ENCODE data around the gene FBXL3.

The FBXL3 gene

GRCh38 chr13:77026861-77027621 is at the start of gene FBXL3:
Gene FBXL3, minus strand, starts transcription at chr13:77027159. Its CDS starts 5,299 bp downstream, at chr13:77021860.
- no peak for TF ChIP-seq CTCF (IDR thresholded peaks at IDR 0.05)

- TF ChIP-seq CTCF (IDR thresholded peaks at IDR 0.05), result no peak
These were observed 40.6 kb upstream of the FBXL3 start for GRCh38 chr13:77067519-77067918.

- TF ChIP-seq CTCF (IDR thresholded peaks at IDR 0.05), result no peak
These were observed 38.6 kb upstream of the FBXL3 start for GRCh38 chr13:77065461-77066147.

- TF ChIP-seq CTCF (IDR thresholded peaks at IDR 0.05), result no peak
These were observed 35.1 kb upstream of the FBXL3 start for GRCh38 chr13:77062097-77062496.

GRCh38 chr13:77061362-77061761 is 34.4 kb upstream of the FBXL3 start:
- TF ChIP-seq CTCF (IDR thresholded peaks at IDR 0.05), result no peak

- no peak for TF ChIP-seq CTCF (IDR thresholded peaks at IDR 0.05)
These were observed 29.9 kb upstream of the FBXL3 start for GRCh38 chr13:77056886-77057285.

- TF ChIP-seq CTCF (IDR thresholded peaks at IDR 0.05), result no peak; the same call in 1 of the 2 replicates
These were observed 29.4 kb upstream of the FBXL3 start for GRCh38 chr13:77056382-77056781.
